Left cardiac atrium (tissue), 4 donors: ENCODE results near the gene TERF2IP. TPM values are rescaled to one million over a fixed set of nuclear protein-coding genes. Genes with fewer than 3 reads are reported as not detected.

Experiments used
- ATAC-seq, 2 donors: fragments of 200-7000 bp; cut with Tn5 transposase; one replicate each; pipeline ENCODE4 v1.9.1; 2020; ENCODE audit warnings: mild to moderate bottlenecking in 2 of 2, moderate library complexity in 2 of 2
- DNase-seq: peaks from one replicate; pipeline ENCODE4 v3.0.0-alpha.2; 2020
- intact Hi-C, 2 donors: fragments of 100-400 bp; cut with DNase I; formaldehyde crosslinking; loops; one replicate each; pipeline versions ENCODE4 v1.14.1 to v1.15.1; 2022 to 2023
- long read RNA-seq: library from polyadenylated mRNA; unstranded; transcript quantifications from one replicate; pipeline ENCODE4 v2.0.0, GENCODE V29; 2021
- total RNA-seq, 2 donors: library from RNA; stranded (reverse); fragmentation: NEBNext Ultra II Directional; extraction: Animal tissue kit (Norgen Biotek cat#: 25700); gene quantifications; one replicate each; pipeline ENCODE4 v1.2.1, GENCODE V29; 2021
- donor health status: DM: no; HTN: yes; CAD: no.
- donor health status: DM: no; HTN: yes; CAD: no; lungs with severe emphysema.
- donor health status: DM: yes; HTN: yes; CAD: no.
- donor health status: Dilated cardiomyopathy.

The TERF2IP gene, protein sequence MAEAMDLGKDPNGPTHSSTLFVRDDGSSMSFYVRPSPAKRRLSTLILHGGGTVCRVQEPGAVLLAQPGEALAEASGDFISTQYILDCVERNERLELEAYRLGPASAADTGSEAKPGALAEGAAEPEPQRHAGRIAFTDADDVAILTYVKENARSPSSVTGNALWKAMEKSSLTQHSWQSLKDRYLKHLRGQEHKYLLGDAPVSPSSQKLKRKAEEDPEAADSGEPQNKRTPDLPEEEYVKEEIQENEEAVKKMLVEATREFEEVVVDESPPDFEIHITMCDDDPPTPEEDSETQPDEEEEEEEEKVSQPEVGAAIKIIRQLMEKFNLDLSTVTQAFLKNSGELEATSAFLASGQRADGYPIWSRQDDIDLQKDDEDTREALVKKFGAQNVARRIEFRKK
- total RNA-seq, result 10 to 100 TPM; 55.6 to 70.2 TPM
- long read RNA-seq, transcript TERF2IP-201 (3 exons, 2,118 nt), result major isoform, 66 of 70 reads
- long read RNA-seq, partial matches to known transcripts, result 2 of 70 reads
- long read RNA-seq, other reads (novel, unspliced or antisense), result 2 of 70 reads

DNA sequence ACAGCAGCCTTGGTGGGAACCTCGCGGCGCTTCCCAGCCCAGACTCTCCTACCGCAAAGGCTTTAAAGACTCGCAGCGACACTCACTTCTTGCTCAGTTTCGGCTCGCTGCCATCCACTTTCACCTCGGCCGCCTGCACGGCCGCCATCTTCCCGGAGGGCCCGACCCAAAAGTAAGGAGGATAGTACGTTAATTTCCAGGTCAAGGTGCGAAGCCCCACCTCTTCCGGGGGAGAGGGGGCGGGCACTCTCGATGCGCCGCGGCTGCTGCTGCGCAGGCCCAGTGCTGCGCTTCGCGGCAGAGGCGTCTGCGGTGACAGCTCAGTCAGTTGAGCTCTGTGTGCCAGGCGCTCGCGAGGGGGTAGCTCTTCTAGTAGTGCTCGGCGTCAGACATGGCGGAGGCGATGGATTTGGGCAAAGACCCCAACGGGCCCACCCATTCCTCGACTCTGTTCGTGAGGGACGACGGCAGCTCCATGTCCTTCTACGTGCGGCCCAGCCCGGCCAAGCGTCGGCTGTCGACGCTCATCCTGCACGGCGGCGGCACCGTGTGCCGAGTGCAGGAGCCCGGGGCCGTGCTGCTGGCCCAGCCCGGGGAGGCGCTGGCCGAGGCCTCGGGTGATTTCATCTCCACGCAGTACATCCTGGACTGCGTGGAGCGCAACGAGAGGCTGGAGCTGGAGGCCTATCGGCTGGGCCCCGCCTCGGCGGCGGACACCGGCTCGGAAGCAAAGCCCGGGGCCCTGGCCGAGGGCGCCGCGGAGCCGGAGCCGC, at the start of gene TERF2IP, which contains the start of gene KARS1:
Gene TERF2IP (plus strand): TSS at position 282 of the 773 bp plus-strand sequence. CDS start 110 bp downstream, at position 392.
Gene KARS1 (minus strand): TSS at position 174 of the 773 bp plus-strand sequence. CDS start 26 bp downstream, at position 148.
- ATAC-seq, result peak; percentile 98
- intact Hi-C loops, result no loop called here
- DNase-seq, result peak; percentile 94

DNA sequence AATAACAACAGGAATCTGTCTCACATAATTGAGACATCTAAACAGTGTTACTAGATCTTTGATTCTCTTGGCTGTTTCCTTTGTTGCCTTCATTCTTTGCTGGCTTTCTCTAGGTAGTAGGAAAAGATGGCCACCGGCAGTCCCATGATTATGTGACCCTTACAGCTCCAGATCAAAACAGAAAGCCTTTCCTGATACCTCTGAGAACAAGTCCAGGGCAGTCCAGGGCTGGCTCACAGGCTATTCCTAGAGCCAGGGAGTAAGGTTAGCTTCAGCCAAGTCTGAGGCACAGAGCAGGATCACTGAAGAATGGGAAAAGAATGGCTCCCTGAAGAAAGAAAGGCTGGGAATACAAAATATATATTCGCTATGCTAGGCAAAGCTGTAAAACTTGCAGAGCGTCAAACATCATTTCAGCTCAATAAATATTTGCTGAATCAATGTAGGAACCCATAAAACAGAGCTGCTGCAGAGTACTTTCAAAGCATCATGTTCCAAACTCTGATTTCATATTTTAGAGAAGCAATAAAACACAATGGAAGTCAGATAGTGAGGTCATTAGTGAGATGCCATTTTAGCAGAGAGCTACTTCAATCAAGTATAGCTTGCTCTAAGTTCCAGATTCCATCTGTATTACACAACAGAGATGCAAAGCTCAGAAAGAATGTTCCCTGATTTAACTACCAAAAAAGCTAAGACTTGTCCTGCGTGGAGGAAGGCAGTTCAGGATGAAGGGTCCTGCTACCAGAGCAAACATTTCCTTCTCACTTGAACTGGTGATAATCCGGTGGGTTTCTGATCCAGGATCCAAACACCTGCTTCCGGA, 47.9 kb upstream of the TERF2IP start:
- intact Hi-C loops, result no loop called here
- ATAC-seq, result no peak
- no peak for DNase-seq

DNA sequence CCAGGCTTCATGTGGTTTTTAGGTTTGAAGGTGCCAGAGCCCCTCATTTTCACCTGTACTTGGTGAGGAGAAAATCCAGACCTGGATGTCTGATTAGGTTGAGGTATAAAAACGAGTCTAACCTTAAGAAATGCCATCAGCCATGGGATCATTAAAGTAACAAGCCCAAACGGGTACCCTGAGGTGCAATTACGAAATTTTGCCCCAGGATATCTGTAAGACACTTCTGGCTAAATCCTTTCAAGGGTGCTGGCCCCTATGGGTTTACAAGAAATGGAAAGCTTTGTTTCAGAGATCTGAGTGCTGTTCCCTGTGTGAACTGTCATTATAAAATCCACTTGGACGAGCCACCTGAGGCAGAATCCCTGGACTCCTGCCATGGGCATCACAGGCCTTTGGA, 44.3 kb upstream of the TERF2IP start:
- ATAC-seq (no peak), DNase-seq (no peak)
- intact Hi-C loops, result no loop called here

DNA sequence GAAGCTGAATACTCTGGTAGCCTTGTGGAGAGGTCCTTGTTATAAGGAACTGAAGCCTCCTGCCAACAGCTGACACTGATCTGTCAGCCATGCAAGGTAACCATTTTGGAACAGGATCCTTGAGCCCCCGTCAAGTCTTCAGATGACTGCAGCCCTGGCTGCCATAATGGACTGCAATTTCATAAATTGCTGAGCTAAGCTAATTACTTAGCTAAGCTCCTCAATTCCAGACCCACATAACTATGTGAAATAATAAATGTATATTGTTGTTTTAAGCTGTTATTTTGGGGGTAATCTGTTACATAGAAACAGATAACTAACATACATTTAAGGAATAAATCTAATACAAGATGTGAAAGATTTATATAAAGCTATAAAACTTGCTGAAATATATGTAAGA, 41.1 kb upstream of the TERF2IP start:
- intact Hi-C loops, result no loop called here
- ATAC-seq, result no peak
- no peak for DNase-seq

DNA sequence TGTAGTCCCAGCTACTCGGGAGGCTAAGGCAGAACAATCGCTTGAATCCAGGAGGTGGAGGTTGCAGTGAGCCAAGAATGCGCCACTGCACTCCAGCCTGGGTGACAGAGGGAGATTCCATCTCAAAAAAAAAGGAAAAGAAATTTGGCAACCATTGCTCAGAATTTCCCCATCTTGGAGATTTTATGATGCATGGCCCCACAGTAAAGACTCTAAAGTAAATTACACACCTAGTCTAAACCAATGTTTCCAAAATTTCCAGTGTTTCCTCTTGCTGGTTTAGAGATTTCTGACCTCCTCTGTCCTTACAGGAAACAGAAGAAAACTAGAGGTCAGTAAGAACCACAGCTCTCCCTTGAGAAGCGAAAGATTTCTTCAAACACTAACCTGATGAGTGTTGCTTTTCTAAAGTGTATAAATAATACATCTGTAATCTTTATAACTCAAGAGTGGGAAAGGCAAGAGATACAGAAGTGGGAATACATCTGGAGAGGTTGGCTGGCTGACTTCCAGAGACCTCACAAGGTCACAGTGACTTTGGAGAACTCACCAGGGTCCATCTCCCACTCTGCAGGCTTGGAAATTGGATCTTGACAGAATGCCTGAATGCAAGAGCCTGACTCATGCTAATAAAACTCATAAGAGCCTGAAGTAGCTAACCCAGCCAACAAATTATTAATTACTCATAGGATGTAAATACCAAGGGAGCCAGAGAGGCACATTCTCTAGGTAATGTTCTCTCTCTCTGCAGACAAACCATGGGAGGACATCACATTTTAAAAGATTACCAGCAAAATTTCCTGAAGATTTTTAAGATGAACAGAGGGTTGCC, 33.3 kb upstream of the TERF2IP start:
- no peak for DNase-seq
- intact Hi-C loops, result no loop called here
- peak in 1 of 2 donors; percentile 47 for ATAC-seq

DNA sequence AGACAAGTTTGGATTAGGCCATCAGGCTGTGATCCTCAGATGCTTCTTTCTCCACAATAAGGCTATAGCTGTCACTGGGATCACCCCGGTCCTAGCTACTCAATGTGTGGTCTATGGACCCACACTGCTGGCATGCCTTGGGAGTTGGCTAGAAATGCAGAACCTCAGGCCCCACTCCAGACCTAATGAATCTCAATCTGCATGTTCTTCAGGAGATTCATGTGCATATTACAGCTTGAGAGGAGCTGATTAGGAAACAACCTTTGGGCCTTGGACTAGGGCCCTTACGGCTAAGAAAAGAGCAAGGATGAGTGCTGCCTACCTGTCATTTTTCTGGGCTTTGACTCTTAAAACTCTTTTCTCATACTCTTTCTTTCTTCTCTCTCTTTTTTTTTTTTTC, 32.0 kb upstream of the TERF2IP start:
- DNase-seq (no peak), ATAC-seq (no peak)
- intact Hi-C loops, result no loop called here

DNA sequence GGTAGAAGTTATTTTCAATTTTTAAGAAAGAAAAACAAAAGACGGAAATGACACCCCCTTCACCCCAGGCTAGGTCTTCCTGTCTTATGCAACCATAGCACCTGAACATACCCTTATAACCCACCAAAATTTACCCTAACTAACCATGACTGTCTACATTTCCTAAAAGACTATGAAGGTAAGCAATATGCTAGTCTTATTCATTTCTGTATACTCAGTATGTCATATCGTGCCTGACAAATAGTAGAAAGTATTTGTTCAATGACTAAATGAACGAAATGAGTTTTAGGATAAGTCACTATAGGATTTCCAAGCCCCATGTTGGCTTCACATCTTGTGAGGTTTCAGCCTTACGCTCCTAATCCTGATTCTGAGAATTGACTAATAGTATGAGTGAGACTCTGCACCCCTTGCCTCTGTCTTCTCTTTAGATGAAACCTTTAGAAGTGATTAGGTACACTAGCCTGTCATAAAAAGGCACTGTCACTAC, 31.0 kb upstream of the TERF2IP start:
- DNase-seq, result no peak
- intact Hi-C loops, result no loop called here
- no peak for ATAC-seq

DNA sequence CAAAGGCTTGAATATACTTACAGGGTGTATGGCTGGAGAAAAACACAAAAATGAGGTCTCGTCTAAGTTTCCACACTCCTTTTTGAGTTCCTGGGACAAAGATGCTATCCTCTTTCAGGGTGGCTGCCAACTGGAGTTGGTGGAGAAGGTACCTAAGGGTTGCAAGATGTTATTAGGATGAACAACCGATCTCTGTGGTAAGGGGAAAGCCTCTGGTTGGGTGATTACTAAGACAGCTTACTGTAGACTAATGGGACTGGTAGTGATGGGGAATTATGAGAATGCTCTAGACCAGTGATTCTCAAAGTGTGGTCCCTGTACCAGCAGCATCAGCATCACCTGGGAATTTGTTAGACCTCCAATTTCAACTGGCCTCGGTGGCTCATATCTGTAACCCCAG, 30.5 kb upstream of the TERF2IP start:
- intact Hi-C loops, result no loop called here
- DNase-seq (no peak), ATAC-seq (no peak)

DNA sequence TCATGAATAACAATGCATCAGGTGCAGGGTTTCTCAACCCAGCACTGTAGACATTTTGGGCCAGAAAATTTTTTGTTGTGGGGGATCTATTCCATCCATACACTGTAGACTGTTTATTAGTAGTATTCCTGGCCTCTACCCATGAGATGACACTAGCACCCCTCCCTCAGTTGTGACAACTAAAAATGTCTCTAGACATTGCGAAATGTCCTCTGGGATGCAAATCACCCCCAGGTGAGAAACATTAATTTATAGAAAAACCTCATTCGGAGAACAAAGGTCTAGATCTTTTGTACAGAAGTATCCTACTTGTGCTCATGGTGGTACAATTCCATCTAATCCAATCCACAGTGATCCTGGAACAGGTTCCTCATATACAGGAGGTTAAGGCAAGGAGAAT, 28.8 kb upstream of the TERF2IP start:
- ATAC-seq (no peak), DNase-seq (no peak)
- intact Hi-C loops, result no loop called here

DNA sequence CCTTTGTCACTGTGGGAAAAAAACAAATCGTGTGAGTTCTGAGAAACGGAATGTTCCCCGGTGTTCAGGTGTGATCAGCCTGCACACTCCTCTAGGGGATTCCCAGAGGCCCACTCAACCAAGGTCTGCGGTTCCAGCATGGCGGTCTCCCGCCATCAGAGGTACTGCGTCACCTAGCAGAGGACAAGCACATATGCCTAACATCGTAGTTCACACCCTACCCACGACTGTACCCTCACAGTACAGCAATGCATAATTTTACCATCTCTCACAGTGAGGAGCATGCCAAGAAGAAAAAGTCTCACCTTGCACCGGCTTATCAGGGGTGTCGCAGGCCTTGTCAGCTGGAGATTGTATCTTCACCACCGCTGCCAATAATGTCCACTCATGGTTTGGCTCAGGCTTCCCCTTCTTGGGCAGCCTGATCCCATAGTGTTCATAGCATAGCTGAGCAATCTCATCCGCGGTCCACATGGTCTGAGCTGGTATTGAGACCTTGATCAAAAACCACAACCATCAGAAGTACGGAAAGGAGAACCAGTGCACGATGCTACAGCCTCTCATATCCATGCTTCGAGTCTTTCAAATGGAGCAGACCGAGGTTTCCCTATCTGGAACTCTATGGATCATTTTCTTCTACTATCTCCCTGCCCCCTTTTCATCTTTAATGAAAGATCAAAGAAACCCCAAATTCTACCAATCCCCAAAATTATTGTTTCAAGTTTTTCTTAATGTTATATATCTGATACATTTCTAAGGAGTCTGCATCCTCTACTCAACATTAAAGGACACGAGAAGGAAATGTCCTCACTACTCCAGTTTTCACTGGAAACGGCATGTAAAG, 27.0 kb upstream of the TERF2IP start:
- DNase-seq (no peak), ATAC-seq (no peak)
- intact Hi-C loops, result no loop called here

DNA sequence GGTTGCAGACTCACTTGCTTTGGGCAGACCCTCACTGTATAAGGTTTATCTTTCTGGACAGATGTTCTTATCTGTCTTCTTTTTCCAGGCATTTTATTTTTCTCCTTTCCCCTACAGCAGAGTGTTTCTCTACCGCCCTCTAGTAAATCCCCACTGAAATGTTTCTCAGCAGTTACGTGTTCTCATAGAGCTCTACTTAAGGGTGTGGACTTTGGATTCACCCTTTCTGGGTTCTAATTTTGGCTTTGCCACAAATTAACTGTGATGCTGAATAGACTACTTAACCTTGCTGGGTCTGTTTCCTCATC, 26.4 kb upstream of the TERF2IP start:
- no peak for DNase-seq
- ATAC-seq, result peak in 1 of 2 donors; percentile 9
- intact Hi-C loops, result no loop called here

DNA sequence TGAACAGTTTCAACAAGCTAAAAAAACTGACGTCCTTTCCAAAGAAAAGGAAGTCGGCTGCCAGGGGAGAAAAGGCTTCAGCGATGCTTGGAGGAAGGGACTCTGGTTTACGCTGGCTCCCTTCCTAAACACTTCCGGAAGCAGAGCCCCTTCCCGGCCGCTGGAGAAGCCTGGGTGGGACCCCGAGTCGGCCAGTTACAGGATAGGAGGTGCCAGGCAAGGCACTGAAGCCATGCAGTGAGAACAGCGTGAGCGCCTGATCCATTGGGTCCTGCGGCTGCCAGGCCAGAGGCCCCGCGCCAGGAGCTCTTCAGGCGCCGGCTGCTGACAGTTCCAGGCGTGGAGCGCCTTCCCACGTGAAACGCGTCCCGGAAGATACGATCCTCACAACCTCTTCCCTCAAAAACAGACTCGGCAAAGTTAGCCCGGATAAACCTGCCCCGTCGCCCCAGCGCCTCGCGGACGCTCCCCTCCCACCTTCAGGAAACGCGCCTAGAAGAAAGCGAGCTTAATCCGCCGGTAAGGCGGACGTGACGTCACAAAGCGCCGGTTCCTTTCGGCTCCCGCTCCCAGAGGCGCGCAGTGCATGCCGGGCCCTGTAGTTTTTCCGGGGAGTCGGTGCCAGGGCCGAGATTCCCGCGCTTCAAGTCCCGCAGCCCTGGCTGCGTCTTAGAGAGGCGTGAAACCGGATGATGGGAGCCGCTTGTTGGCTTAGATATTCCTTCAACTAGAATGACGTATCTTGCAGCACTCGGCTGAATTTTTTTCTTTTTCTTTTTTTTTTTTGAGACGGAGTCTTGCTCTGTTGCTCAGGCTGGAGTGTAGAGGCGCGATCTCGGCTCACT, 24.6 kb upstream of the TERF2IP start, which contains the start of gene ADAT1:
Gene ADAT1 (minus strand): TSS at position 521 of the 845 bp plus-strand sequence. CDS start 2,482 bp downstream, outside the sequence.
- ATAC-seq (peak; percentile 97 to 99), DNase-seq (peak; percentile 100)
- intact Hi-C loops, result loop anchor here in 1 of 2 donors (2.0 kb wide), 1 partner anchor 68 kb away; no protein-coding TSS in a partner anchor

DNA sequence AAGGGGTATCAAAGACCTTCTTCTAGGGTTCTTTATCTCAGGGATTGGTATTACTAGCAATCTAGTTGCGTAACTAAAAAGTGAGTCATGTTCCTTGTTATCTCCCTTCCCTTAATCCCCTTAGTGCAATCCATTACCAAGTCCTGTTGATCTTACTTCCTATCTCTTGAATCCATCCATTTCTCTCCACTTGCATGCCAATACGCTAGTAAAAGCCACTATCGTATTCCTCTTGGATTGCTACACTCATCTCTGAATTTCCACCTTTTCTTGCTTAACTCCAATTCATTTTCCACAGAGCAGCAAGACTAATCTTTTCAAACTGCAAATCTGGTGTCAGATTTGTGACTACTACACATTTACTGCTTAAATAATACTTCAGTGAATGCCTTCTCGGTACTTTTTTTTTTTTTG, 22.6 kb upstream of the TERF2IP start:
- DNase-seq, result no peak
- intact Hi-C loops, result no loop called here
- no peak for ATAC-seq

DNA sequence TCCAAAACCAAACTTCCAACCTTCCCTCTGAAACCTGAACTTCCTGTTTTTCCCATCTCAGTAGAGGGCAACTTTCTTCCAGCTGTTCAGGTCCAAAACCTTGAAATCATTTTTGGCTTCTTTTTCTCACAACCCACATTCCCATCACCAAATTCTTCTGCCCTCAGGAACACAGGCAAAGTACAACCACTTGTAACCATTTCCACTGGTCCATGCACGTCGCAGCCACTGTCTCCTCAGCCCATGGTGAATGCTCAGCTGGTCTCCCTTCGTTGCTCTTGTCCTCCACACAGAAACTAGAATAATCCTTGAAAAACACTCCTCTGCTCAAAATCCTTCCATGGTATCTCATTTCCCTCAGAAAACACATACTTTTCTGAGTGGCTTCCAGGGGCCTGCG, 20.8 kb upstream of the TERF2IP start:
- intact Hi-C loops, result no loop called here
- ATAC-seq (no peak), DNase-seq (no peak)

DNA sequence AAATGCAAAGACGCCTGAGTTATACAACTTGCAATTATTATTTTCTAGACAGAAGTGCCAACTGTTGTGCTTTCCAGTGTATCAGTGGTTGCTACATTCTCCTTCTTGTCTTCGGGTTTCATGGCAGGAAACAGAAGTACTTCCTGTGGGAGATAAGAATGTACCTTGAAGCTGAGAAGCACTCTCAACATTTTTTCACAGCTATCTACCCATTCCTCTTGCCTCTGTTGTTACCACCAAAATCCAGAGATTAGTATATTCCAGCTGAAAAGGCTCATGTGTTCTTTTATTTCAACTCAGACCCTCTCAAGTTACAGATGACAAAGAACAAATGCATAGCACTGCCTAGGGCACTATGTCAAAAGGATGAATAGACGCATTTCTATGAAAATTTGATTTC, 19.7 kb upstream of the TERF2IP start:
- intact Hi-C loops, result no loop called here

DNA sequence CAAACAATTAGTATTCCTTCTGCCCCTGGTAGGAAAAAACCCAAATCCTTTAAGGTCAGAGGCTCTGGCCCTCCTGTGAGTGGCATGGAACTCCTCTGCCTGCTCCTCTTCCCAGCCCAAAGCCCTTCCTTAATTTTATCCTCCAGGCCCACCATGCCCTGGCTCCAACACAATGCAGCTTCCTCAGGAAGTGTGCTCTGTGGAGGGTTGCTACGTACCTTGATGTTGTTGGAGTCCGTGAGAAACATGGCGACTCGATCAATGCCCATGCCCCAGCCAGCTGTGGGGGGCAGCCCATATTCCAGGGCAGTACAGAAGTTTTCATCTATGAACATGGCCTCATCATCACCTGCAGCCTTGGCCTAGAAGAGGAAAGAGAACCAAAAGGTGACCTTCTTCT, 19.2 kb upstream of the TERF2IP start:
- ATAC-seq, result no peak
- intact Hi-C loops, result no loop called here
- no peak for DNase-seq

More for the DNA sequence above, 19.7 kb upstream of the TERF2IP start:
- DNase-seq (no peak), ATAC-seq (no peak)
